Kidney (tissue), 14 donors: Measurements from ENCODE around the gene BRINP3. TPM values are rescaled to one million over a fixed set of nuclear protein-coding genes. Genes with fewer than 3 reads are reported as not detected.

Source experiments
- DNase-seq, 5 donors: peaks; one replicate each; pipeline ENCODE4 v3.0.0-alpha.2; 2013 to 2020
- FAIRE-seq: peaks from 2 replicates; lab custom pipeline; 2012; peaks lifted over from hg19 to GRCh38; lab: Jason Lieb, UNC
- H3K27ac ChIP-seq, 2 donors: one replicate each; pipeline ENCODE4 v1.7.0; 2013; ENCODE audit warnings: low read depth in 2 of 2, low read length in 2 of 2, inconsistent platforms in 1 of 2
- H3K27me3 ChIP-seq: one replicate; pipeline ENCODE4 v1.7.1; 2013; ENCODE audit warnings: low read length, inconsistent platforms; ENCODE audit not compliant: control insufficient read depth, insufficient read depth
- H3K36me3 ChIP-seq, 3 donors: one replicate each; pipeline versions ENCODE4 v1.7.0 to v1.7.1; 2013; ENCODE audit warnings: low read length in 3 of 3, control low read depth in 1 of 3, inconsistent platforms in 1 of 3; ENCODE audit not compliant: insufficient read depth in 3 of 3, control insufficient read depth in 2 of 3
- H3K4me1 ChIP-seq, 3 donors: one replicate each; pipeline versions ENCODE4 v1.7.0 to v1.7.1; 2013; ENCODE audit warnings: low read length in 3 of 3, inconsistent platforms in 1 of 3, low read depth in 1 of 3; ENCODE audit not compliant: control insufficient read depth in 2 of 3, insufficient read depth in 2 of 3
- H3K4me3 ChIP-seq, 3 donors: one replicate each; pipeline versions ENCODE4 v1.7.0 to v1.8.1; 2013; ENCODE audit warnings: low read length in 3 of 3, control low read depth in 1 of 3, inconsistent platforms in 1 of 3
- H3K9ac ChIP-seq, 3 donors: one replicate each; pipeline versions ENCODE4 v1.7.0 to v1.7.1; 2013; ENCODE audit warnings: low read length in 3 of 3, control low read depth in 1 of 3, inconsistent platforms in 1 of 3
- H3K9me3 ChIP-seq, 3 donors: one replicate each; pipeline versions ENCODE4 v1.7.0 to v1.7.1; 2013; ENCODE audit warnings: low read length in 3 of 3, control low read depth in 1 of 3, inconsistent platforms in 1 of 3; ENCODE audit not compliant: control insufficient read depth in 2 of 3, insufficient read depth in 1 of 3
- intact Hi-C: fragments of 100-400 bp; cut with DNase I; formaldehyde crosslinking; loops from one replicate; pipeline ENCODE4 v1.11.1; 2022
- polyA plus RNA-seq: library from polyadenylated mRNA; stranded (reverse); fragments of 350-450 nt; fragmentation: Illumina TruSeq; extraction: RNeasy Lipid Tissue Mini Kit (QIAGEN cat#74804); gene quantifications from one replicate; pipeline ENCODE4 v1.2.3, GENCODE V29; 2014; ENCODE audit warnings: low read depth, low replicate concordance; ENCODE audit not compliant: insufficient read depth
- total RNA-seq: library from RNA; stranded (reverse); fragmentation: NEBNext Ultra II Directional; extraction: Animal tissue kit (Norgen Biotek cat#: 25700); gene quantifications from one replicate; pipeline ENCODE4 v1.2.1, GENCODE V29; 2021
- TF ChIP-seq, protein P1 (sequence below): IDR thresholded peaks from 3 replicates; pipeline ENCODE4 v1.5.1; 2012; ENCODE audit warnings: mild to moderate bottlenecking, moderate library complexity, borderline replicate concordance; ENCODE audit not compliant: insufficient read depth; ENCODE audit errors: extremely low read depth
- donor health status: control.
- donor health status: control.
- donor health status: control.
- donor health status: control.
- donor health status: control.
- donor health status: DM: yes; HTN: yes; CAD: no.
- donor health status: Normal renal cell carcinoma (clear cell type).

BRINP3 gene
- total and polyA plus RNA-seq, 2 donors from 2014 or later: 1.4 to 1.8 TPM

DNA sequence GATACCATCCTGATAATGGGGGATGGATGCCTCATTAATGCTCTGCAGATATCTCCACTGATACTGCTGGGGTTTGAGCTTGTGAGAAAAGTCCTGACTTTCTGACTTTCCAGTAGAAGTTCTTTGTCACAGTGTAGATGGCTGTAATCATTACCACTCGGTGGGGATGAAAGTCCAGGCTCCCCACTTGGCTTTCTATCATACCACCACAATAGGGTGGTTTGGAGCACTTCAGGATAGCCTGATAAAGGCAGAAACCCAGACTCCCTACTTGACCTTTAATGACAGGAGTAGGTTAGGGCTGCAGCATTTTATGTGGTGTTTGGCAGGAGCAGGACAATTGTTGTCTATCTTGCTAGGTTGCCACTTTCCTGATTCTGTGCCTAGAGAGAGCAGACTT lies 294.1 kb downstream of the BRINP3 start:
- H3K9me3 ChIP-seq: peaks cover 0 to 2% (median 0%) of the 10 kb centered on the region in 3 donors
- no peak overlapping the region for H3K9ac ChIP-seq
- H3K36me3 ChIP-seq: no peaks in the 10 kb centered on the region
- no peaks in the 10 kb centered on the region for H3K27me3 ChIP-seq
- no peak overlapping the region for H3K4me3 ChIP-seq
- TF ChIP-seq, protein P1, sequence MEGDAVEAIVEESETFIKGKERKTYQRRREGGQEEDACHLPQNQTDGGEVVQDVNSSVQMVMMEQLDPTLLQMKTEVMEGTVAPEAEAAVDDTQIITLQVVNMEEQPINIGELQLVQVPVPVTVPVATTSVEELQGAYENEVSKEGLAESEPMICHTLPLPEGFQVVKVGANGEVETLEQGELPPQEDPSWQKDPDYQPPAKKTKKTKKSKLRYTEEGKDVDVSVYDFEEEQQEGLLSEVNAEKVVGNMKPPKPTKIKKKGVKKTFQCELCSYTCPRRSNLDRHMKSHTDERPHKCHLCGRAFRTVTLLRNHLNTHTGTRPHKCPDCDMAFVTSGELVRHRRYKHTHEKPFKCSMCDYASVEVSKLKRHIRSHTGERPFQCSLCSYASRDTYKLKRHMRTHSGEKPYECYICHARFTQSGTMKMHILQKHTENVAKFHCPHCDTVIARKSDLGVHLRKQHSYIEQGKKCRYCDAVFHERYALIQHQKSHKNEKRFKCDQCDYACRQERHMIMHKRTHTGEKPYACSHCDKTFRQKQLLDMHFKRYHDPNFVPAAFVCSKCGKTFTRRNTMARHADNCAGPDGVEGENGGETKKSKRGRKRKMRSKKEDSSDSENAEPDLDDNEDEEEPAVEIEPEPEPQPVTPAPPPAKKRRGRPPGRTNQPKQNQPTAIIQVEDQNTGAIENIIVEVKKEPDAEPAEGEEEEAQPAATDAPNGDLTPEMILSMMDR: no peak
- no peak for FAIRE-seq
- no peak overlapping the region for H3K27ac ChIP-seq
- intact Hi-C loops: no loop called here
- DNase-seq: no peak
- H3K4me1 ChIP-seq: no peaks in the 10 kb centered on the region

DNA sequence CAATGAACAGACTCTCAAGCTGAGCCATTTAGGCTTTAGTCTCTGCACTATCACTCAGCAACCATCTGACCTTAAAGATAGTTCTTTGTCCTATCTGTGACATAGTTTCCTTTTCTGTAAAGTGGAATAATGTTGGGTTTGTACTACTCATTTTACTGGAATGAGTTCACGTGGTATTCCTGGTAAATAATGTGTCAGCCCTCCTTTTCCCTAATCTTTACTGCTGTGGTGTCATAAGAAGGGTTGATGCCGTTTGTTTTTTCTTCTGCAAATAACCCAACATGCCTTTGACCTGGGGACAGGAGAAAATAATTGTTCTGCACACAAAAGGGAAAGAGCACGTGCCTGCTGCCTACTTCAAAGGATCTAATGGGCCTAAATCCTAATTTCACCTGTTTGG lies 297.8 kb downstream of the BRINP3 start:
- no peaks in the 10 kb centered on the region for H3K4me1 ChIP-seq
- TF ChIP-seq, protein P1: no peak
- DNase-seq: no peak
- no peak overlapping the region for H3K27ac ChIP-seq
- no peak overlapping the region for H3K9ac ChIP-seq
- intact Hi-C loops: no loop called here
- no peaks in the 10 kb centered on the region for H3K27me3 ChIP-seq
- H3K9me3 ChIP-seq: no peaks in the 10 kb centered on the region
- FAIRE-seq: no peak
- no peaks in the 10 kb centered on the region for H3K36me3 ChIP-seq
- H3K4me3 ChIP-seq: no peak overlapping the region

DNA sequence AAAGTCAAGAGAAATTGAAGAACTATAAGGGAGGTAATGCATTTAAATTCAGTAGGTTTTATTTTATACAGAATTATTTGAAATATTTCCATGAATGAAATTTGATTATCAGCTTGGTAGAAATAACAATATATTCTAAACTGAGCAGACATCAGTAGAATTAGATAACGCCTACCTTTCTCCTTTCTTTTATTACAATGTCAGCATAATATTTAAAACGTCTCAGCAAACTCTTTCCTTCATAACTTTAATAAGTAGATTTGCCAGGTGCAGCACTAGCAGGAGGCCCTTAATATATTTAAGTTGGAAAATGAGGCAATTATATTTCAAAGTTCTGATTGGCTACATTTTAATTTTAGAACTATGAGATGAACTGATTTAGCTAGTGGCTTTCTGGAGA lies 298.8 kb downstream of the BRINP3 start:
- Histone ChIP-seq H3K4me3 (no peak overlapping the region), H3K9ac (no peak overlapping the region), H3K27me3 (no peaks in the 10 kb centered on the region), H3K4me1 (no peaks in the 10 kb centered on the region), H3K9me3 (no peaks in the 10 kb centered on the region), H3K36me3 (no peaks in the 10 kb centered on the region), H3K27ac (no peak overlapping the region)
- DNase-seq (no peak), FAIRE-seq (no peak)
- TF ChIP-seq, protein P1: no peak
- intact Hi-C loops: no loop called here

DNA sequence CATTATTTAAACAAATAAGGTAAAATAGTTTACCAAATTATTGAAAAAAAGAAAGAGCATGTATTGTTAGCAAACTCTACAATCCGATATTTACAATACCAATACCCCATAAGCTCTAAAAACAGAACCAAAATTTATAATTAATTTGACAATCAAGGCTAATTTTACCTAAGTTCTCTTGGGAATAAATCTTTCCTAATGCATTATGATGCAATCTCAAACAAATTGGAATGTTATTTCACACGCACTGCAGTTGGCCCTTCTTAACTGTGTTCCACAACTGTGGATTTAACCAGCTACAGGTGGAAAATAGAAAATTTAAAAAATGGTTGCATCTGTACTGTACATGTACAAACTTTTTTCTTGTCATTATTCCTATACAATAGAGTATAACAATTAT lies 300.1 kb downstream of the BRINP3 start:
- Histone ChIP-seq H3K4me1 (no peaks in the 10 kb centered on the region), H3K4me3 (no peak overlapping the region), H3K27me3 (no peaks in the 10 kb centered on the region), H3K27ac (no peak overlapping the region), H3K9me3 (no peaks in the 10 kb centered on the region), H3K36me3 (no peaks in the 10 kb centered on the region), H3K9ac (no peak overlapping the region)
- FAIRE-seq (no peak), DNase-seq (no peak)
- TF ChIP-seq, protein P1: no peak
- intact Hi-C loops: no loop called here
